Middle frontal gyrus (tissue), 1 donor: ENCODE data around the gene ZBTB38.

ENCODE experiments used
- DNase-seq: peaks from one replicate; pipeline ENCODE4 v3.0.0-alpha.2; 2015; ENCODE audit warnings: low spot score; ENCODE audit errors: extremely low spot score

Gene ZBTB38

GRCh38 chr3:141385406-141386125 is 17.3 kb downstream of the ZBTB38 start:
- no peak for DNase-seq

DNA sequence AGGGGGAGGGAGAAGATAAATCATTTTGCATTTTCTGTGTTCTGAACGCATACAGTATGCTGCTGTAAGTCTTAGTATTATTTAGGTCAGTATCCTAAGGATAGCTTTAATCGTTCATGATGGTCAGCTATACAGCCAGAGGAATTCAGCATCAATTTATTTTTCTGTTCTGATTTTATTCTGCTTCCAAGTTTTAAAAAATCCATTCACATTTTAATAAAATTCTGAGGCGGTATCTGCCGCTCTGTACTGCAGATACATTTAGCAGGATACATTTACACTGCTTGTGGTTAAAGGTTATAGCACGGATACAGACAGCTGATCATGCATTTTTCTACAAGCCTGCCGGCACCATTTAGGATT is 17.8 kb downstream of the ZBTB38 start:
- DNase-seq, result no peak

- DNase-seq, result no peak
These were observed 18.4 kb downstream of the ZBTB38 start for GRCh38 chr3:141386611-141387111.

DNA sequence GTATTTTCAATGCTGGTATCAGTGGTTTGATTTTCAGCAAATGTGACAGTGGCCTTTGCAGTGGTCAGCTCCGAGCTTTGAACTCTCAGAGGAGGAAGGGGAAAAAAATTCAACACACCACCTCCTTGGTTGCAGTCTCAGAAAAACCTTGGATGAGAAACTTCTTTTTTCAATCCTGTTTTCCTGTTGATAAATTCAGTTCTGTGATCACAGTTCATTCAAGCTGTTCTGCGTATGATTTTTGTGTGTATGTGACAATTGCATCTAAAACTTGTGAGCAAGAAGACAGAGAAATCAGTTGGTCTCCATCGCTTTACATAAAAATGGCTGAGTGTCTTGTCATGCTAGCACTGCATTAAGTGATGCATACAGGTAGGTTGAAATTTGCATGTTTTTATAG is 19.2 kb downstream of the ZBTB38 start:
- DNase-seq, result no peak

DNA sequence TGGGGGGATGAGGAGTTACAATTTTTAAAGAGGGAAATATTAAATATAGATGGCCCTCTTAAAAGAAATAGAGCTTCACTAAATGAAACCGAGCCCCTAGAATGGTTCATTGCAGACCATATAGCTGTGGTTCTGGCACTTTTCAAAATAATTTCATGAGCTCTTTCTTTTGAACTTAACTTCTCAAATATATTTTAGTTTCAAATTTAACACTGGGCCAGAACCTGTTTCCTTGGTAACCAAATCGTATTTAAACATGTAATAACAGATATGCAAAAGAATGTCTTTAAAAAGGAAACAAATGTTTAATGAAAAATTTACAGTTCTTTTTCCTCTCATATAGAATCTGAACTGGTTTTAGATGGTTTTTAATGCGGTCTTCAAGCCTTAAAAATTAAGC is 20.1 kb downstream of the ZBTB38 start:
- DNase-seq, result no peak

DNA sequence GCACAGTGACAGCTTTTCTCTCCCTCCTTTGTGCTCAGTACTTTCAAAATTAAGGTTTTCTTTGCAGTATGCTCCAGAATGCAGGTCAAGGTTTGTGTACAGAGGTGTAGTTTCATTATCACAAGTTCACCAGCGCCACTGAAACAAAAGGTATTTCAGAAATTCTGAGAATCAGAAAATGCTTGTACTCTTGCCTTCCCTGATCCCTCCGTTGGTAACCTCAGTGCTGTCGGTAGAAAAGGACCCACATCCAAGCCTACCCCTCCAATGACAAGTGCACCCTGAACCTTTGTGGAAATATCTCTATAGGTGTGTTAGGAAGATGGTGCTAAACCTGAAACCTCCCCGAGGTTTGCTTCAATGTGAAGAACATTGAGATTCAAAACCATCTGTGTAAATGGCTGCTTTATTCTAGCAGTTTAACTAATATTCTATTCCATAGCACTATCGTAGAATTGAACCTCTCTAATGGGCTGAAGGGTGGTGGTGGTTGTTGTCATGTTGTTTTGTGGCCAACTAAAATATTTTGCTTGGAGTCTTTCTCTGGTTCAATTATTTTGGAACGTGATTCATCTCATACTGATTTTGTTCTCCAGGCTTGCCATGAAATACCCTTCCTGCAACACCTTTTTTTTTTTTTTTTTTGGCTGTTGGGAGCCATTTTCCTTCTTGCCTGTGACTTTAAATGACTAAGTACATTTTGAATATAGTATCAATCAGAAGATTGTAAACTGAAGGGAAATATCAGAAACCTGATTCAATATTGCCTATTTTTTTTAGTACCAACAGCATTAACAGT is 20.7 kb downstream of the ZBTB38 start:
- DNase-seq, result no peak

DNA sequence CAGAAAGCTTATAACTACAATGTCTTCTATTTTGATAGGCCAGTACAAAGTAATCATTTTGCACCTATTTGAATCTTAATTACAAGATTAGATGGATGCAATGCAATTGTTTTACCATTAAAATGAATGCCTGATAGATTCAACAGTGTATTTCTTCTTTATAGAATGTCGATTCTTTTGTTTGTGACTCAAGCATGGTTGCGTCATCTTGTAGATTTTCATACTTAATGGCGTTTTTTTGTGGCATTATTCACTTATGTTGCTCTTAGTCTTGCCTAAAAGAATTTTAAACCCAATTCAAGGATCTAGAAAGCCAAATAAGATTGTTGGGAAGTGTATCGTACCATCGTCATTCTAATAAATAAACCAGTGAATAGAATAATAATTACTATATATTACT is 21.4 kb downstream of the ZBTB38 start:
- DNase-seq, result no peak

GRCh38 chr3:141390747-141391146 is 22.4 kb downstream of the ZBTB38 start:
- no peak for DNase-seq

- DNase-seq, result no peak
These were observed 23.1 kb downstream of the ZBTB38 start for GRCh38 chr3:141391298-141391990.

DNA sequence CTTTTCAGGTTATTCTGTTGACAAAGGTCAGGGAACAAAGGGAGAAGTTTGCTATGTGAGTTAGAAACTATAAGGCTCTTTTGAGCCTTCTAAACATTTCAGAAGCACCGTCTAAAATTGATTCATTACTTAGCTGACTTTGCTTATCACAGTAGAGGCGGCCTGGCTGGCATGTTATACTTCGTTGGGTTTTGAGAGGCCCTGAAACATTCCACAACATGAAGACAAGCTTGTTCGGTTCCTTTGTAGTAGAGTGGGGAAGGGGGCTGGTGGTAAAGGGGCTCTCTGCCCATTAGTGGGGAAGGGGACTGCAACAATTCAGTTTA is 23.6 kb downstream of the ZBTB38 start:
- DNase-seq, result no peak

DNA sequence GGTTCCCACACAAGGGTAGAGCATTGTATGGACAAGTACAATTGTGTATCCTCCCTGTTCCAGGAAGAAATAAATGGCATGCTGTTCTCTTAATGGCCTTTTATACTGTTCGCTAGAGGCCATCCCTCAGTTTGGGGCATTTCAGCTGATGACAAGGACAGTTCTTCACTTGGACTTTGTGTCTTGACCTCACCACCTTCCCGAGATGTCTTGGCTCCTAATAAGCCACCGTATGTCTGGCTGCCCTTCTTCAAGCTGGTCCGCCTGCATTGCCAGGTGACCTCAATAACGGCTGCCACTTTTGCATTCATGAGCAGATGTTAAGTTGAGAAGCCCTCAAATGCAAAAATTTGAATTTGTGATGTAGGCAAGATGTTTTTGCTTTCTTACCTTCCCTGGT is 24.1 kb downstream of the ZBTB38 start:
- no peak for DNase-seq

DNA sequence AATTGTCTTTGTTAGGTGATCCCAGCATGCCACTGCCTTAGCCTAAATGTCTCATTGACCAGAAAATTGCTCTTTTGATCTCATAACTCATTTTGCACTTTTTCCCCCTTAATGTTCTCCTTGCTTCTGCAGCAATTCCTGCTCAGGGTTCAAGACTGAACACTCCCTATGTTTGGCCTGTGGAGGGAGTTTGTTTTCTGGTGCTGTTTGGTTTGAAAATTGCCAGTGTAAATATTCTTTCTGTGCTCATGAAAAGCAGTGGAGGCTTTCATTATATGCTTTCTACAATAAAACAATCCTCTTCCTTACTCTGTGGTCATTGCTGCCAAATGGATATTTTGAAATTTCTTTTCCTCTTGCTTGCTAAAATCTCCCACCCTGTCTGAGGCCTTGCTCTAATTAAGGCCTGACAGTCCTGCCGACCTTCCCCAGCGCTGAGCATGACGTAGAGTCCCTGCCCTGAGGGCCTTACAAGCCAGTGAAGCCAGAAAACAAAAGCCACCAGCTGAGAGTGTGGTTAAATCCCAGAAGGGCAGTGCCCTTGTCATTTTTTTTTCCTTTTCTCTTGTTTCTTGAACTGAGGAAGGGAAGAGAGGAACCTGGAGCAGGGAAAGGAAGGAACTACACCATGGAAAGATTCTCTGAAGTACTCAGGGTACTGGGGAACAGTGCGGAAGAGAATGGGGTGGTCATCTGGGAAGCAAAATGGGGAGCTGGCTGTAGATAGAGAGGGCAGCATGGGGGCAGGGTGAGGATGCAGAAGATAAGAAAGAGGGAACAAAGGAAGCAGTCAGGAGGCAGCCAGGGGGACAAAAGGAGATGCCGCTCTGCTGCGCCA is 24.8 kb downstream of the ZBTB38 start:
- DNase-seq, result no peak

GRCh38 chr3:141393735-141394076 is 25.4 kb downstream of the ZBTB38 start:
- DNase-seq, result no peak

- DNase-seq, result no peak
These were observed 26.3 kb downstream of the ZBTB38 start for GRCh38 chr3:141394560-141394959.

DNA sequence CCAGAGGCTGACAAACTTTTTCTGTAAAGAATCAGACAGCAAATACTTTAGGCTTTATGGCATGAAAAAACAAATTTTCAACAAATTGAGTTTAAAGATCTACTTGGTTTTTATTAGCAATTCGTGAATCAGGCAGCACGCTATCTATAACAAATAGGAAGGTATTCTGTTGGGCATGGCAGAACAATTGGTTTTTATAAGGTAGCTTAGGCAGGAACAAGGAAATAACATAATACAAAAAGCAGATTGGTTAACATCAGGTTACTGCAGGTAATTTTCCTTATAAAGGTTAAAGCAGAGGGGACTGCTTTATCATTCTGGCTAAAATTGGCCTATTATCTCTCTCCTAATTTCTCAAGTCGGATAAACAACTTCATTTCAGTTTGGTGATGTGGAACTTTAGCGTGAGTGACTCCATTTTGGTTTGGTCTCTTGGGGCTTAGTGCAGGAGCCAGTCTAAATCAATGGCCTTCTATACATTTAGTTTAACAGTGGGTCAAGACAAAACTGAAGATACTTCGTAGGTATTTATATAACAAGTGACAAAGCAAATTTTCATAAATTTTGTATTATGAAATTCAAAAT is 26.8 kb downstream of the ZBTB38 start:
- no peak for DNase-seq

GRCh38 chr3:141397996-141398395 is 29.7 kb downstream of the ZBTB38 start:
- DNase-seq, result no peak

GRCh38 chr3:141399200-141399599 is 30.9 kb downstream of the ZBTB38 start:
- no peak for DNase-seq

GRCh38 chr3:141400073-141400971 is 32.0 kb downstream of the ZBTB38 start:
- no peak for DNase-seq

DNA sequence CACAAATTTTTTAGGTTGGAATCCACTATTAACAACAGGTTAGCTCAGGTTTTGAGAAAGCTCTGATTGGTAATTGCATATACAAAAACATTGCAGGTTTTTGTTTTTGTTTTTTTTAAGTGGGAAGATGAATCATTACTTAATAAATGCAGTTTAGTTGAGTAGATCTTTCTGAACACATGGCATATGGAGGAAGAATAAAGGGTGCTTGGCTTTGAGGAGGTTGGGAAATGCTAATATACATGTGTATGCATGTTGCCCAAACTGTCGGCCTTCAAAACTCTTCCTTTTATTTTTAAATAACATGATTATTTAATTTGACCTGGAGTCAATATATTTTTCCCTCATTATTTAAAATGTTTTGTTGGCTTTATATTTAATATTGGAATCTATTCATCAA is 32.8 kb downstream of the ZBTB38 start:
- DNase-seq, result no peak
